ENCODE data around the gene CLPX. TPM values are rescaled to one million over a fixed set of nuclear protein-coding genes. Genes with fewer than 3 reads are reported as not detected.
"Not testable (repeated sequence)": the region's sequence is repeated elsewhere in the genome, so short reads cannot be mapped to it uniquely, and the experiment has no call there.

The CLPX gene
- total and polyA plus RNA-seq, 8 donors, result 6.3 to 31.1 (median 19.1) TPM

DNA sequence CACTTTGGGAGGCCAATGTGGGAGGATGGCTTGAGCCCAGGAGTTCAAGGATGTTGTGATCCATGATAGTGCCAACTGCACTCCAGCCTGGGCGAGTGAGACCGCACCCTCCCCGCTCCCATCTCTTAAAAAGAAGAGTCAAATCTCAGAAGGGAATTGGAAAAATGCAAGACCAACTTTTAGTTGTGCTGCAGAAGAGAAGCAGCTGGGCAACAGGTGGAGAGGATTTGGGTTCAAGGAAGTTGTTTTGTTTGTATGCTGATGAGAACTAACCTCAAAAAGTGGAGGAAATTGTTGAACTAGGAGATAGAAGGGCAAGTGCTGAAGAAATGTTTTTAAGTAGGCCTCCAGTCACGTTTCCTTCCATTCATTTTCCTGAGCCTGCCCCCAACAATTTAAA lies 38.7 kb downstream of the CLPX start:
- H3K36me3 ChIP-seq, result peaks cover 0 to 9% (median 4%) of the 10 kb centered on the region in 3 donors
- FAIRE-seq (no peak), DNase-seq (no peak), ATAC-seq (no peak)
- H3K4me1 ChIP-seq, result no peaks in the 10 kb centered on the region
- TF ChIP-seq, protein P1, sequence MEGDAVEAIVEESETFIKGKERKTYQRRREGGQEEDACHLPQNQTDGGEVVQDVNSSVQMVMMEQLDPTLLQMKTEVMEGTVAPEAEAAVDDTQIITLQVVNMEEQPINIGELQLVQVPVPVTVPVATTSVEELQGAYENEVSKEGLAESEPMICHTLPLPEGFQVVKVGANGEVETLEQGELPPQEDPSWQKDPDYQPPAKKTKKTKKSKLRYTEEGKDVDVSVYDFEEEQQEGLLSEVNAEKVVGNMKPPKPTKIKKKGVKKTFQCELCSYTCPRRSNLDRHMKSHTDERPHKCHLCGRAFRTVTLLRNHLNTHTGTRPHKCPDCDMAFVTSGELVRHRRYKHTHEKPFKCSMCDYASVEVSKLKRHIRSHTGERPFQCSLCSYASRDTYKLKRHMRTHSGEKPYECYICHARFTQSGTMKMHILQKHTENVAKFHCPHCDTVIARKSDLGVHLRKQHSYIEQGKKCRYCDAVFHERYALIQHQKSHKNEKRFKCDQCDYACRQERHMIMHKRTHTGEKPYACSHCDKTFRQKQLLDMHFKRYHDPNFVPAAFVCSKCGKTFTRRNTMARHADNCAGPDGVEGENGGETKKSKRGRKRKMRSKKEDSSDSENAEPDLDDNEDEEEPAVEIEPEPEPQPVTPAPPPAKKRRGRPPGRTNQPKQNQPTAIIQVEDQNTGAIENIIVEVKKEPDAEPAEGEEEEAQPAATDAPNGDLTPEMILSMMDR (IDR thresholded peaks at IDR 0.05), result no peak
- H3K27me3 ChIP-seq, result no peaks in the 10 kb centered on the region
- no peak overlapping the region for H3K4me3 ChIP-seq
- intact Hi-C loops (cut with DNase I), result no loop called here
- WGBS, 2 donors, result 87 to 92% methylated on average over 4 of the region's 4 CpGs
- H3K9me3 ChIP-seq, result no peaks in the 10 kb centered on the region
- H3K27ac ChIP-seq, result no peak overlapping the region

DNA sequence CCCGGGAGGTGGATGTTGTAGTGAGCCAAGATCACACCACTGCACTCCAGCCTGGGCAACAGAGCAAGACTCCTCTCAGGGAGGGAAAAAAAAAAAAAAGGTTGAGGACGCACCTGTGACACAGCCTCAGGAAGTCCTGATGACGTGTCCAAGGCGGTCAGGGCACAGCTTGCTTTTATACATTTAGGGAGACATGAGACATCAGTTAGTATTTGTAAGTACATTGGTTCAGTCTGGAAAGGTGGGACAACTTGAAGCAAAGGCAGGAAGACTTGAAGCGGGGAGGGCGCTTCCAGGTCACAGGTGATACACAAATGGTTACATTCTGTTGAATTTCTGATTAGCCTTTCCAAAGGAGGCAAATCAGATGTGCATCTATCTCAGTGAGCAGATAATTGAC lies 46.5 kb downstream of the CLPX start:
- DNase-seq; H3K36me3 ChIP-seq; H3K4me1 ChIP-seq; H3K27me3 ChIP-seq; H3K9me3 ChIP-seq; H3K27ac ChIP-seq; FAIRE-seq; intact Hi-C loops (cut with DNase I); ATAC-seq; H3K4me3 ChIP-seq: not testable (repeated sequence)
- 92 to 95% methylated on average over 6 of the region's 6 CpGs for WGBS, 2 donors

DNA sequence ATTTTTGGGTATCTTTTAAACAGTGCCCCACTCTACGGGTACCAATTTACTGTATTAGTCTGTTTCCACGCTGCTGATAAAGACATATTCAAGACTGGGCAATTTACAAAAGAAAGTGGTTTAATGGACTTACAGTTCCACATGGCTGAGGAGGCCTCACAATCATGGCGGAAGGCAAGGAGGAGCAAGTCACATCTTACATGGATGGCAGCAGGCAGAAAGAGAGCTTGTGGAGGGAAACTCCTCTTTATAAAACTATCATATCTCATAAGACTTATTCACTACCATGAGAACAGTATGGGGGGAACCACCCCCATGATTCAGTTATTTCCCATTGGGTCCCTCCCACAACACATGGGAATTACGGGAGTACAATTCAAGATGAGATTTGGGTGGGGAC lies 47.2 kb downstream of the CLPX start:
- H3K4me1 ChIP-seq; H3K4me3 ChIP-seq; FAIRE-seq; intact Hi-C loops (cut with DNase I); H3K27me3 ChIP-seq; H3K27ac ChIP-seq; ATAC-seq; H3K36me3 ChIP-seq; H3K9me3 ChIP-seq; DNase-seq: not testable (repeated sequence)
- WGBS, 2 donors, result 95 to 99% methylated on average over 4 of the region's 4 CpGs

DNA sequence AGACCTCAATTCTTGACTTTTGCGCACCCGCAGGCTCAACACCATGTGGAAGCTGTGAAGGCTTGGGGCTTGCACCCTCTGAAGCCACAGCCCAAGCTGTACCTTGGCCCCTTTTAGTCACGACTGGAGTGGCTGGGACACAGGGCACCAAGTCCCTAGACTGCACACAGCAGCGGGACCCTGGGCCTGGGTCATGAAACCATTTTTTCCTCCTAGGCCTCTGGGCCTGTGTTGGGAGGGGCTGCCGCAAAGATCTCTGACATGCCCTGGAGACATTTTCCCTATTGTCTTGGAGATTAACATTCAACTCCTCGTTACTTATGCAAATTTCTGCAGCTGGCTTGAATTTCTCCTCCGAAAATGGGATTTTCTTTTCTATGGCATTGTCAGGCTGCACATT lies 48.1 kb downstream of the CLPX start:
- DNase-seq; H3K27me3 ChIP-seq; intact Hi-C loops (cut with DNase I); H3K27ac ChIP-seq; ATAC-seq; H3K36me3 ChIP-seq; FAIRE-seq; H3K4me3 ChIP-seq; H3K9me3 ChIP-seq: not testable (repeated sequence)
- peaks cover 0 to 10% (median 4%) of the 10 kb centered on the region in 3 donors for H3K4me1 ChIP-seq
- 92 to 94% methylated on average over 7 of the region's 7 CpGs for WGBS, 2 donors

DNA sequence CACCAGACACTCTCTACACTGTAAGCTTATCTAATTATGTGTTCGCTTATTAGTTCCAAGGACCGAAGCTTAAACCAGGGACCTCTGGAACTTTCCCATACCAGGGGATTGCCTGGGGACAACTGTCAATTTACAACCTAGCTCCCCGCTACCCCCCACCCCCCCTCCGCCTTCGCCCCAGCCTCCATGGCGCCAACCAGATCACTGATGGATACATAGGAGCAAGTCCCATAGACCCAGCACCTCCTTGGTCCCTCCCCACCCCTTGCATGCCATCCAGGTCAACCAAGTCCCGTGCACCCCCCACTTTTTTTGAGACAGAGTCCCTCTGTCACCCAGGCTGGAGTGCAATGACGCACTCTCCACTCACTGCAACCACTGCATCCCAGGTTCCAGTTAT lies 50.6 kb downstream of the CLPX start:
- Histone ChIP-seq H3K4me3 (peak overlapping the region in 1 of 4 donors; percentile 82), H3K9me3 (no peaks in the 10 kb centered on the region), H3K4me1 (peaks cover 4 to 16% (median 7%) of the 10 kb centered on the region in 3 donors), H3K36me3 (no peaks in the 10 kb centered on the region), H3K27ac (no peak overlapping the region), H3K27me3 (no peaks in the 10 kb centered on the region)
- intact Hi-C loops (cut with DNase I), result no loop called here
- TF ChIP-seq, protein P1 (IDR thresholded peaks at IDR 0.05), result no peak
- ATAC-seq (no peak), DNase-seq (no peak), FAIRE-seq (no peak)
- 93 to 97% methylated on average over 8 of the region's 8 CpGs for WGBS, 2 donors

DNA sequence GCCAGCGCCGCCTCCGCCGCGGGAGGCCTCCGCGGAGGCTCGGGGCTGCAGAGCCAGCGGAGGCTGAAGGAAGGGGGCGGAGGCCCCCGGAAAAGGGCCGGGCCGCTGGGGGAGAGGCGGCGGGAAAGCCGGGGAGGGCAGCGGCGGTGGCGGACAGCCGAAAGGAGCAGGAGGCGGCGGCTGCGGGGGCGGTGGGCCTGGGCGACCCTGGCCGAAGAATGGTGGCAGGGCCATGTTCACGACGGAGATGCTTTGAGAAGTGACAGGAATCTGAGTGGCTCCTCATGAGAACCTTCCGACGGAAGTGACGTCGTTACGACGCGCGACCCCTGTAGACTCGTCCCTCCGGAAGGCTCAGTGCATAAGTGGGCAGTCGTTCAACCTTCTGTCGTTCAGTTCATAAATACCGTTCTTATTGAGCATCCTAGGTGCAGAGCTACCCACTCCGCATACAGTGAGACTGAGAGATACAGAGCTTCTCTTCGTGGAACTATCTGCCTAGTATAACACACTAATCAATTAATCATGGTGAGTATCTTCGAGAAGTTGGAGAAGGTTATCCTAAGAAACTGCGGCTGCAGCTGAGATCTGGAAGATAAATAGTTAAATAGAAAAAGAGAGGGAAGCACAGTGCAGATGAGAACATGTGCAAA lies 51.5 kb downstream of the CLPX start, which contains the start of gene PDCD7:
Gene PDCD7, minus strand, starts transcription at position 261 of the 653 bp plus-strand sequence. Its CDS starts 27 bp downstream, at position 234.
- H3K4me3 ChIP-seq, result peak within 1 kb of the TSS; percentile 64 to 82 (median 70)
- intact Hi-C loops (cut with DNase I), result no loop called here
- FAIRE-seq (no peak), DNase-seq (peak; percentile 71 to 87 (median 82)), ATAC-seq (peak; percentile 87 to 96 (median 93))
- H3K36me3 ChIP-seq, result peaks cover 0 to 6% (median 2%) of the 10 kb centered on the region in 3 donors
- peaks cover 4 to 16% (median 7%) of the 10 kb centered on the region in 3 donors for H3K4me1 ChIP-seq
- H3K27me3 ChIP-seq, result no peaks in the 10 kb centered on the region
- no peaks in the 10 kb centered on the region for H3K9me3 ChIP-seq
- TF ChIP-seq, protein P1 (IDR thresholded peaks at IDR 0.05), result no peak
- 1% methylated on average over 43 to 45 of the region's 45 CpGs for WGBS, 2 donors
- H3K27ac ChIP-seq, result peak within 1 kb of the TSS; percentile 58 to 74 (median 64)

Measured in pancreas (tissue), 10 donors.